Stomach (tissue), 9 donors: Measurements from ENCODE around the gene CHST6. TPM values are rescaled to one million over a fixed set of nuclear protein-coding genes. Genes with fewer than 3 reads are reported as not detected.
A peak's percentile ranks its signal among the peaks of the same experiment; 100 is the strongest.
"Not testable (repeated sequence)": the region's sequence is repeated elsewhere in the genome, so short reads cannot be mapped to it uniquely, and the experiment has no call there.

Experiments
- DNase-seq, 2 donors: peaks; one replicate each; pipeline versions ENCODE4 v3.0.0 to v3.0.0-alpha.2; 2013 to 2019
- H3K27ac ChIP-seq, 5 donors: fragments of 200-600 bp in 4 of 5; sonication (generic) in 4 of 5; one replicate each; pipeline ENCODE4 v1.5.1; 2013 to 2019; ENCODE audit warnings: mild to moderate bottlenecking in 1 of 5, moderate library complexity in 1 of 5
- H3K27me3 ChIP-seq, 3 donors: fragments of 200-600 bp; sonication (generic); one replicate each; pipeline ENCODE4 v1.5.1; 2017 to 2019; ENCODE audit warnings: mixed run types in 1 of 3
- H3K36me3 ChIP-seq, 4 donors: fragments of 200-600 bp; sonication (generic); 1 replicate in 3 of 4; 2 replicates in 1 of 4; pipeline ENCODE4 v1.5.1; 2016 to 2019
- H3K4me1 ChIP-seq, 4 donors: fragments of 200-600 bp; sonication (generic); one replicate each; pipeline ENCODE4 v1.5.1; 2016 to 2019
- H3K4me3 ChIP-seq, 4 donors: fragments of 200-600 bp; sonication (generic) in 3 of 4; one replicate each; pipeline ENCODE4 v1.5.1; 2016 to 2019; ENCODE audit warnings: mild to moderate bottlenecking in 1 of 4
- H3K9me3 ChIP-seq, 4 donors: fragments of 200-600 bp; sonication (generic); one replicate each; pipeline ENCODE4 v1.5.1; 2016 to 2019
- CTCF ChIP-seq, 7 experiments: fragments of 450-650 bp in 4 of 7; fragments of 200-600 bp in 3 of 7; sonication (generic) in 3 of 7; IDR thresholded peaks; one replicate each; pipeline ENCODE4 v1.5.1; 2016 to 2019; ENCODE audit warnings: antibody characterized with exemption in 7 of 7, control low read depth in 2 of 7, mild to moderate bottlenecking in 1 of 7
- EP300 ChIP-seq: sonication (generic); formaldehyde crosslinking; IDR thresholded peaks from one replicate; pipeline ENCODE4 v1.6.1; 2017; ENCODE audit warnings: antibody characterized with exemption
- POLR2A ChIP-seq, 4 donors: fragments of 450-650 bp; IDR thresholded peaks; one replicate each; pipeline ENCODE4 v1.6.1; 2016; ENCODE audit warnings: antibody characterized with exemption in 4 of 4, control low read depth in 2 of 4, mild to moderate bottlenecking in 1 of 4, moderate library complexity in 1 of 4
- POLR2AphosphoS5 ChIP-seq, 3 donors: sonication (generic); formaldehyde crosslinking; IDR thresholded peaks; one replicate each; pipeline ENCODE4 v1.6.1; 2016; ENCODE audit warnings: antibody characterized with exemption in 3 of 3
- whole genome bisulfite sequencing, 5 donors: extraction: QIAGEN DNeasy Blood & Tissue Kit in 3 of 5; methylation state at CpG; one replicate each; pipeline versions ENCODE4 v1.1.5 to v1.1.7; 2013 to 2018; 5-methylcytosine and 5-hydroxymethylcytosine counted together
- intact Hi-C: fragments of 100-400 bp; cut with DNase I; formaldehyde crosslinking; loops from one replicate; pipeline ENCODE4 v1.15.1; 2023; ENCODE audit warnings: low total_unique reads
- polyA plus RNA-seq, 3 donors: library from polyadenylated mRNA; stranded (reverse); fragments of 200-250 nt; gene quantifications; one replicate each; pipeline ENCODE4 v1.2.3, GENCODE V29; 2013
- total RNA-seq, 5 donors: library from RNA; depleted of rRNA; stranded (reverse); fragments of >200 nt; gene quantifications; one replicate each; pipeline versions ENCODE4 v1.1.0 to v1.2.3, GENCODE V29; 2014 to 2016
- donor health status: healthy with polysubstance abuse.
- donor health status: Bipolar disorder and iron deficiency.
- donor health status: healthy.

The CHST6 gene
- total and polyA plus RNA-seq, 8 donors: 0.23 to 0.73 (median 0.29) TPM; not detected in 5

GRCh38 chr16:75526032-75526790 is 31.0 kb upstream of the CHST6 start:
- Histone ChIP-seq H3K36me3 (no peaks in the 10 kb centered on the region), H3K9me3 (no peaks in the 10 kb centered on the region), H3K27me3 (no peaks in the 10 kb centered on the region), H3K4me3 (no peak overlapping the region), H3K4me1 (no peaks in the 10 kb centered on the region), H3K27ac (no peak overlapping the region)
- no peak for TF ChIP-seq POLR2A (IDR thresholded peaks at IDR 0.05)
- TF ChIP-seq EP300: no peak
- TF ChIP-seq CTCF (IDR thresholded peaks at IDR 0.05): no peak
- no peak for TF ChIP-seq POLR2AphosphoS5 (IDR thresholded peaks at IDR 0.05)
- intact Hi-C loops: no loop called here
- DNase-seq: no peak
- 70 to 94% (median 91%) methylated on average over 5 of the region's 5 CpGs for WGBS, 5 donors

- H3K9me3 ChIP-seq: no peaks in the 10 kb centered on the region
- H3K27ac ChIP-seq: no peak overlapping the region
- no peaks in the 10 kb centered on the region for H3K27me3 ChIP-seq
- no peak overlapping the region for H3K4me3 ChIP-seq
- 92 to 94% (median 93%) methylated on average over 6 of the region's 6 CpGs for WGBS, 5 donors
- no peak for DNase-seq
- no peaks in the 10 kb centered on the region for H3K36me3 ChIP-seq
- intact Hi-C loops: no loop called here
- no peak for TF ChIP-seq CTCF (IDR thresholded peaks at IDR 0.05)
- TF ChIP-seq POLR2AphosphoS5 (IDR thresholded peaks at IDR 0.05): no peak
- no peak for TF ChIP-seq EP300
- TF ChIP-seq POLR2A (IDR thresholded peaks at IDR 0.05): no peak
- peaks cover 4 to 16% (median 7%) of the 10 kb centered on the region in 4 donors for H3K4me1 ChIP-seq
Measured at GRCh38 chr16:75519175-75519574, 23.9 kb upstream of the CHST6 start.

- H3K9me3 ChIP-seq, H3K27me3 ChIP-seq, H3K36me3 ChIP-seq, intact Hi-C loops: not testable (repeated sequence)
- peak; percentile 44 to 57 for DNase-seq
- H3K4me3 ChIP-seq: peak overlapping the region; percentile 66 to 95 (median 86)
- 4 to 10% (median 7%) methylated on average over 21 to 42 of the region's 42 CpGs for WGBS, 5 donors
- peak overlapping the region; percentile 85 to 97 (median 94) for H3K27ac ChIP-seq
- H3K4me1 ChIP-seq: peaks cover 4 to 16% (median 7%) of the 10 kb centered on the region in 4 donors
Measured at GRCh38 chr16:75516189-75516966, 21.1 kb upstream of the CHST6 start.

- TF ChIP-seq POLR2A (IDR thresholded peaks at IDR 0.05): no peak
- TF ChIP-seq CTCF (IDR thresholded peaks at IDR 0.05): no peak
- no peak for TF ChIP-seq POLR2AphosphoS5 (IDR thresholded peaks at IDR 0.05)
- no peak for TF ChIP-seq EP300
- intact Hi-C loops: no loop called here
Measured at GRCh38 chr16:75514296-75514695, 19.1 kb upstream of the CHST6 start.

More at GRCh38 chr16:75514296-75514695, 19.1 kb upstream of the CHST6 start:
- H3K4me3 ChIP-seq: no peak overlapping the region
- no peaks in the 10 kb centered on the region for H3K36me3 ChIP-seq
- DNase-seq: no peak
- H3K27ac ChIP-seq: no peak overlapping the region
- H3K9me3 ChIP-seq: no peaks in the 10 kb centered on the region
- peaks cover 0 to 2% (median 0%) of the 10 kb centered on the region in 3 donors for H3K27me3 ChIP-seq
- peaks cover 4 to 16% (median 7%) of the 10 kb centered on the region in 4 donors for H3K4me1 ChIP-seq
- 92 to 97% (median 95%) methylated on average over 11 of the region's 11 CpGs for WGBS, 5 donors
